Cardiac muscle cell (in vitro differentiated cells and primary cell): ENCODE data around the gene HTR3C. TPM values are rescaled to one million over a fixed set of nuclear protein-coding genes. Genes with fewer than 3 reads are reported as not detected.
"Not testable (repeated sequence)": the region's sequence is repeated elsewhere in the genome, so short reads cannot be mapped to it uniquely, and the experiment has no call there.

Experiments used
- DNase-seq, 2 donors: peaks; one replicate each; pipeline versions ENCODE4 v3.0.0 to v3.0.0-alpha.2; 2010 to 2017; ENCODE audit warnings: low read depth in 1 of 2, low spot score in 1 of 2
- H3K27ac ChIP-seq: fragments of 200-600 bp; sonication (generic); 2 replicates; pipeline ENCODE4 v1.5.1; 2016
- H3K27me3 ChIP-seq: fragments of 200-600 bp; sonication (generic); 2 replicates; pipeline ENCODE4 v1.6.0; 2016; ENCODE audit warnings: control low read depth
- H3K36me3 ChIP-seq: fragments of 200-600 bp; sonication (generic); 2 replicates; pipeline ENCODE4 v1.5.1; 2016; ENCODE audit warnings: control low read depth
- H3K4me1 ChIP-seq: fragments of 200-600 bp; sonication (generic); 2 replicates; pipeline ENCODE4 v1.8.1; 2017; ENCODE audit warnings: low read depth, mild to moderate bottlenecking, mixed run types
- H3K4me3 ChIP-seq: fragments of 200-600 bp; sonication (generic); 2 replicates; pipeline ENCODE4 v1.5.1; 2016; ENCODE audit warnings: mild to moderate bottlenecking
- H3K9me3 ChIP-seq: fragments of 200-600 bp; sonication (generic); 2 replicates; pipeline ENCODE4 v1.5.1; 2017; ENCODE audit warnings: low read depth, mild to moderate bottlenecking, control low read depth
- CTCF ChIP-seq: IDR thresholded peaks from 2 replicates; pipeline ENCODE4 v1.5.1; 2012; ENCODE audit warnings: low read depth, mild to moderate bottlenecking, low read length
- polyA plus RNA-seq: library from polyadenylated mRNA; unstranded; fragments of >200 nt; fragmentation: Nextera tagmentation; extraction: Ambion mirVana; gene quantifications from 2 replicates; pipeline ENCODE4 v1.2.1, GENCODE V29; 2016
- total RNA-seq: library from RNA; depleted of rRNA; stranded (reverse); fragments of >200 nt; gene quantifications from 2 replicates; pipeline ENCODE4 v1.2.3, GENCODE V29; 2016

Gene HTR3C
- total and polyA plus RNA-seq, 2 experiments from 2014 or later, result 0.16 TPM; not detected in 1

- H3K4me1 ChIP-seq, result peaks cover 28% of the 10 kb centered on the region
- peak within 1 kb of the TSS; percentile 92 for H3K4me3 ChIP-seq
- peak; percentile 31 for TF ChIP-seq CTCF
- H3K36me3 ChIP-seq, result peaks cover 7% of the 10 kb centered on the region
- DNase-seq, result peak; percentile 96
- H3K9me3 ChIP-seq, result no peaks in the 10 kb centered on the region
- H3K27me3 ChIP-seq, result no peaks in the 10 kb centered on the region
- H3K27ac ChIP-seq, result peak within 1 kb of the TSS; percentile 93
Measured at GRCh38 chr3:184017672-184018423, 35.0 kb upstream of the HTR3C start, which contains the start of gene ABCC5. Gene ABCC5 (minus strand): TSS chr3:184017884. CDS start chr3:184014392, 3,492 bp downstream.

- Histone ChIP-seq H3K27me3 (no peaks in the 10 kb centered on the region), H3K27ac (peak overlapping the region; percentile 88)
- no peak for DNase-seq
Measured at GRCh38 chr3:184018424-184018973, 34.3 kb upstream of the HTR3C start.

GRCh38 chr3:184022323-184022722, 30.5 kb upstream of the HTR3C start:
- H3K36me3 ChIP-seq, result no peaks in the 10 kb centered on the region
- H3K27ac ChIP-seq, result no peak overlapping the region
- no peaks in the 10 kb centered on the region for H3K4me1 ChIP-seq
- TF ChIP-seq CTCF, result no peak
- H3K9me3 ChIP-seq, result no peaks in the 10 kb centered on the region
- no peak for DNase-seq
- H3K4me3 ChIP-seq, result no peak overlapping the region
- H3K27me3 ChIP-seq, result no peaks in the 10 kb centered on the region

More at GRCh38 chr3:184018424-184018973, 34.3 kb upstream of the HTR3C start:
- Histone ChIP-seq H3K36me3 (peaks cover 3% of the 10 kb centered on the region), H3K4me3 (peak overlapping the region; percentile 92), H3K4me1 (peaks cover 28% of the 10 kb centered on the region), H3K9me3 (no peaks in the 10 kb centered on the region)
- TF ChIP-seq CTCF, result no peak

GRCh38 chr3:184025256-184025655, 27.6 kb upstream of the HTR3C start:
- H3K27ac ChIP-seq, DNase-seq, H3K36me3 ChIP-seq, H3K27me3 ChIP-seq, H3K4me3 ChIP-seq, H3K9me3 ChIP-seq, H3K4me1 ChIP-seq: not testable (repeated sequence)

GRCh38 chr3:184028275-184028890, 24.5 kb upstream of the HTR3C start:
- not testable (repeated sequence) for H3K27me3 ChIP-seq, H3K4me3 ChIP-seq, H3K27ac ChIP-seq, DNase-seq, H3K4me1 ChIP-seq, H3K36me3 ChIP-seq, H3K9me3 ChIP-seq

- H3K4me1 ChIP-seq, result no peaks in the 10 kb centered on the region
- TF ChIP-seq CTCF, result no peak
- H3K9me3 ChIP-seq, result no peaks in the 10 kb centered on the region
- no peaks in the 10 kb centered on the region for H3K27me3 ChIP-seq
- H3K36me3 ChIP-seq, result no peaks in the 10 kb centered on the region
- no peak for DNase-seq
- H3K27ac ChIP-seq, result no peak overlapping the region
- no peak overlapping the region for H3K4me3 ChIP-seq
Measured at GRCh38 chr3:184029443-184029842, 23.4 kb upstream of the HTR3C start.
